Dendritic cell treated with granulocyte-macrophage colony-stimulating factor and Interleukin-4, amounts not matched to agents 40 ng/mL and 50 ng/mL, for 4 days (primary cell): ENCODE measurements around the gene TAF1.
"Not testable (repeated sequence)": the region's sequence is repeated elsewhere in the genome, so short reads cannot be mapped to it uniquely, and the experiment has no call there.

Experiments used
- H3K27ac Mint-ChIP-seq: one replicate; pipeline ENCODE4 v1.8.0; 2022; ENCODE audit warnings: mild to moderate bottlenecking, mixed read lengths
- H3K27me3 Mint-ChIP-seq: one replicate; pipeline ENCODE4 v1.8.0; 2022; ENCODE audit warnings: mild to moderate bottlenecking, mixed read lengths
- H3K36me3 Mint-ChIP-seq: one replicate; pipeline ENCODE4 v1.8.0; 2022; ENCODE audit warnings: low read depth, mixed read lengths
- H3K4me1 Mint-ChIP-seq: one replicate; pipeline ENCODE4 v1.8.0; 2022; ENCODE audit warnings: low read depth, mixed read lengths
- H3K4me3 Mint-ChIP-seq: one replicate; pipeline ENCODE4 v1.8.0; 2022; ENCODE audit warnings: mild to moderate bottlenecking, moderate library complexity, mixed read lengths
- H3K9me3 Mint-ChIP-seq: one replicate; pipeline ENCODE4 v1.8.0; 2022; ENCODE audit warnings: mixed read lengths
- intact Hi-C: fragments of 100-400 bp; cut with micrococcal nuclease; formaldehyde crosslinking; loops from one replicate; pipeline ENCODE4 v1.15.0; 2022

TAF1 gene

GRCh38 chrX:71495979-71496378 lies 129.8 kb downstream of the TAF1 start:
- H3K27ac Mint-ChIP-seq, H3K4me3 Mint-ChIP-seq, intact Hi-C loops, H3K9me3 Mint-ChIP-seq, H3K36me3 Mint-ChIP-seq, H3K27me3 Mint-ChIP-seq: not testable (repeated sequence)
- peaks cover 17% of the 10 kb centered on the region for H3K4me1 Mint-ChIP-seq

DNA sequence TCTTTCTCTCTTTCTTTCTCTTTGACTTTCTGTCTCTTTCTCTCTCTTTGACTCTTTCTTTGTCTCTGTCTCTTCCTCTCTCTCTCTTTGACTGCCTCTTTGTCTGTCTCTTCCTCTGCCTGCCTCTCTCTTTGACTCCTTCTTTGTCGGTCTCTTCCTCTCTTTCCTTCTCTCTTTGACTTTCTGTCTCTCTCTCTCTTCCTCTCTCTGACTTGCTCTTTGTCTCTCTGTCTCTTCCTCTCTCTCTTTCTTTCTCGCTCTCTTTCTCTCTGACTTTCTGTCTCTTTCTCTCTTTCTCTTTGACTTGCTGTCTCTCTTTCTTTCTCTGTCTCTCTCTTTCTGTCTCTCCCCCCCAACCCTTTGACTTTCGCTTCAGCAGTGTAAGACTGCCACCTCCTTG lies 130.3 kb downstream of the TAF1 start:
- Mint-ChIP-seq H3K9me3 (no peaks in the 10 kb centered on the region), H3K4me3 (no peak overlapping the region), H3K27ac (peak overlapping the region; percentile 26), H3K4me1 (peaks cover 17% of the 10 kb centered on the region), H3K36me3 (no peaks in the 10 kb centered on the region), H3K27me3 (peaks cover 3% of the 10 kb centered on the region)
- intact Hi-C loops = no loop called here

DNA sequence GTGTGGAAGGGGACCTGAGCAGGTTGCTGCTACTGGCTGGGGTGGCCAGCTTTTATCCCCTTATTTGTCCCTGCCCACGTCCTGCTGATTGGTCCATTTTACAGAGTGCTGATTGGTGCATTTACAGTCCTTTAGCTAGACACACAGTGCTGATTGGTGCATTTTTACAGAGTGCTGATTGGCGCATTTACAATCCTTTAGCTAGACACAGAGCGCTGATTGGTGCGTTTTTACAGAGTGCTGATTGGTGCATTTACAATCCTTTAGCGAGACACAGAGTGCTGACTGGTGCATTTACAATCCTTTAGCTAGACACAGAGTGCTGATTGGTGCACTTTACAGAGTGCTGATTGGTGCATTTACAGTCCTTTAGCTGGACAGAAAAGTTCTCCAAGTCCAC lies 135.9 kb downstream of the TAF1 start:
- H3K4me1 Mint-ChIP-seq, H3K27ac Mint-ChIP-seq, H3K36me3 Mint-ChIP-seq, H3K9me3 Mint-ChIP-seq, H3K4me3 Mint-ChIP-seq, H3K27me3 Mint-ChIP-seq, intact Hi-C loops: not testable (repeated sequence)

GRCh38 chrX:71504346-71504745 lies 138.2 kb downstream of the TAF1 start:
- Mint-ChIP-seq H3K36me3 (no peaks in the 10 kb centered on the region), H3K27ac (no peak overlapping the region), H3K9me3 (no peaks in the 10 kb centered on the region), H3K4me3 (no peak overlapping the region), H3K4me1 (no peaks in the 10 kb centered on the region), H3K27me3 (no peaks in the 10 kb centered on the region)
- intact Hi-C loops = no loop called here

GRCh38 chrX:71509289-71509688 lies 143.1 kb downstream of the TAF1 start:
- intact Hi-C loops = no loop called here
- no peaks in the 10 kb centered on the region for H3K36me3 Mint-ChIP-seq
- H3K4me3 Mint-ChIP-seq = no peak overlapping the region
- peaks cover 4% of the 10 kb centered on the region for H3K4me1 Mint-ChIP-seq
- H3K27ac Mint-ChIP-seq = no peak overlapping the region
- H3K27me3 Mint-ChIP-seq = no peaks in the 10 kb centered on the region
- H3K9me3 Mint-ChIP-seq = no peaks in the 10 kb centered on the region

GRCh38 chrX:71510161-71510560 lies 144.0 kb downstream of the TAF1 start:
- no peak overlapping the region for H3K27ac Mint-ChIP-seq
- no peaks in the 10 kb centered on the region for H3K9me3 Mint-ChIP-seq
- H3K36me3 Mint-ChIP-seq = no peaks in the 10 kb centered on the region
- no peak overlapping the region for H3K4me3 Mint-ChIP-seq
- H3K27me3 Mint-ChIP-seq = no peaks in the 10 kb centered on the region
- intact Hi-C loops = no loop called here
- H3K4me1 Mint-ChIP-seq = peaks cover 13% of the 10 kb centered on the region

GRCh38 chrX:71513731-71514130 lies 147.6 kb downstream of the TAF1 start:
- peaks cover 15% of the 10 kb centered on the region for H3K4me1 Mint-ChIP-seq
- H3K27me3 Mint-ChIP-seq, H3K4me3 Mint-ChIP-seq, H3K27ac Mint-ChIP-seq, H3K36me3 Mint-ChIP-seq, intact Hi-C loops, H3K9me3 Mint-ChIP-seq: not testable (repeated sequence)

DNA sequence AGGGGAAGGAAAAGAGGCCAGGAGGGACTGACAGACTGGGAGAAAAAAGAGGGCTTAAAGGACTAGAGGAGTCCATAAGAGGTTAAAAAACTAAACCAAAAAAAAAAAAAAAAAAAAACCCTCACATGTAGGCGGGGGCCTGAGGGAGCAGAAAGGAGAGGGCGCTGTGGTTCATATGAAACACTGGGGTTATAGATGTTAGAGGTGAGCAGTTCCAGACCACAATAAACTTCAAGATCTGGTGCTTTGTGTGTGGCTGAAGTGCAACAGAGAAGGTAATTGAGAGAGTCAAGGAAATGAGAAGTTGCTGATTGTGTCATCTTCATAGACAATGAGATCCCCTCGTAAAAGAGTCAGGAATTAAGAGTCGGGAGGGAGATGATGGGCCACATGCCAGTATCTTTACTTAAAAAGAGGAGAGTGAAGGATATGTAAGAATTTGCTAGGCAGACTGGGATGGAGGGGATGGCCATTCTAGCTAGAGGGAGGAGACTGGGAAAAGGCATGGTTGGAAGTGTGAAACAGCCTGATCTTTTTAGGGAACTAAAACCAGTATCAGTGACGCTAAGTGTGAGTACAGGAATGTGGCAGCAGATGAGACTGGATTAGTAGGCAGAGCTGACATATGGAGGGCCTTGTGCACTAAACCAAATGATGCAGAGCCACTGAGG lies 148.3 kb downstream of the TAF1 start:
- H3K4me1 Mint-ChIP-seq = peaks cover 15% of the 10 kb centered on the region
- no peaks in the 10 kb centered on the region for H3K27me3 Mint-ChIP-seq
- no peaks in the 10 kb centered on the region for H3K36me3 Mint-ChIP-seq
- H3K4me3 Mint-ChIP-seq = peak overlapping the region; percentile 55
- no peaks in the 10 kb centered on the region for H3K9me3 Mint-ChIP-seq
- H3K27ac Mint-ChIP-seq = peak overlapping the region; percentile 71
- intact Hi-C loops = no loop called here

DNA sequence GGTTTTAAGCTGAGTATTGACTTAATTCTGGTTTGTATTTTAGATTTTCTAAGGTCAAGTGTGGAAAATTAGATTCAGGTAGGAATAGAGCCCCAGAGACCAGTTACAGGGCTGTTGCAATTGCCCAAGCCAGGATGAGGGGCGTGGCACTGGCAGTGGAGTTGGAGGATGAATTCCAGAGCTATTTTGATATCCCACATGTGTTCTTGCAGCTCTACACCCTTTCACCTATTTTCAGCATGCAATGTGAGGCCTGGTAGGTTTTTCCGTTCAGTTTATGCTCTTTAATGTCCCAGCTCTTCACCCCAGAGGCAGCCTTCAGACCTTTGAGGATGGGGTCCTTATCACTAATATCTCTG lies 148.9 kb downstream of the TAF1 start:
- Mint-ChIP-seq H3K4me1 (peaks cover 15% of the 10 kb centered on the region), H3K4me3 (no peak overlapping the region), H3K27me3 (no peaks in the 10 kb centered on the region), H3K9me3 (no peaks in the 10 kb centered on the region), H3K36me3 (no peaks in the 10 kb centered on the region), H3K27ac (peak overlapping the region; percentile 71)
- intact Hi-C loops = no loop called here
